ENCODE data around the gene ZNF771. TPM values are rescaled to one million over a fixed set of nuclear protein-coding genes. Genes with fewer than 3 reads are reported as not detected.

The ZNF771 gene
- 9.2 TPM for total RNA-seq

- peak in 2 of 3 donors; percentile 85 to 87 for DNase-seq (ENCODE audit: low read depth in 2 of 3, low spot score in 2 of 3)
Observed at GRCh38 chr16:30407102-30407803, at the start of gene ZNF771. ZNF771 (plus strand) TSS chr16:30407606; CDS start chr16:30408054, 448 bp downstream.

GRCh38 chr16:30357715-30358576, 49.5 kb upstream of the ZNF771 start:
- no peak for DNase-seq (ENCODE audit: low read depth in 2 of 3, low spot score in 2 of 3)

GRCh38 chr16:30358577-30358936, 48.8 kb upstream of the ZNF771 start:
- DNase-seq (ENCODE audit: low read depth in 2 of 3, low spot score in 2 of 3) = no peak

- no peak for DNase-seq (ENCODE audit: low read depth in 2 of 3, low spot score in 2 of 3)
Observed at GRCh38 chr16:30358990-30359870, 48.2 kb upstream of the ZNF771 start.

GRCh38 chr16:30359871-30360170, 47.6 kb upstream of the ZNF771 start:
- no peak for DNase-seq (ENCODE audit: low read depth in 2 of 3, low spot score in 2 of 3)

GRCh38 chr16:30361180-30361579, 46.2 kb upstream of the ZNF771 start:
- no peak for DNase-seq (ENCODE audit: low read depth in 2 of 3, low spot score in 2 of 3)

- DNase-seq (ENCODE audit: low read depth in 2 of 3, low spot score in 2 of 3) = no peak
Observed at GRCh38 chr16:30365200-30365599, 42.2 kb upstream of the ZNF771 start.

- no peak for DNase-seq (ENCODE audit: low read depth in 2 of 3, low spot score in 2 of 3)
Observed at GRCh38 chr16:30366511-30366910, 40.9 kb upstream of the ZNF771 start.

- DNase-seq (ENCODE audit: low read depth in 2 of 3, low spot score in 2 of 3) = no peak
Observed at GRCh38 chr16:30367349-30368009, 39.9 kb upstream of the ZNF771 start.

GRCh38 chr16:30368122-30368791, 39.1 kb upstream of the ZNF771 start:
- DNase-seq (ENCODE audit: low read depth in 2 of 3, low spot score in 2 of 3) = no peak

- DNase-seq (ENCODE audit: low read depth in 2 of 3, low spot score in 2 of 3) = no peak
Observed at GRCh38 chr16:30368792-30369090, 38.7 kb upstream of the ZNF771 start.

GRCh38 chr16:30369091-30369937, 38.1 kb upstream of the ZNF771 start:
- DNase-seq (ENCODE audit: low read depth in 2 of 3, low spot score in 2 of 3) = no peak

- no peak for DNase-seq (ENCODE audit: low read depth in 2 of 3, low spot score in 2 of 3)
Observed at GRCh38 chr16:30369938-30370455, 37.4 kb upstream of the ZNF771 start.

- DNase-seq (ENCODE audit: low read depth in 2 of 3, low spot score in 2 of 3) = peak; percentile 94 to 100 (median 100)
Observed at GRCh38 chr16:30370456-30371247, 36.8 kb upstream of the ZNF771 start, which contains the start of gene TBC1D10B. TBC1D10B (minus strand) TSS chr16:30370494; CDS start chr16:30370183, 311 bp downstream.

GRCh38 chr16:30371248-30371816, 36.1 kb upstream of the ZNF771 start:
- no peak for DNase-seq (ENCODE audit: low read depth in 2 of 3, low spot score in 2 of 3)

GRCh38 chr16:30372038-30372712, 35.2 kb upstream of the ZNF771 start:
- no peak for DNase-seq (ENCODE audit: low read depth in 2 of 3, low spot score in 2 of 3)

- no peak for DNase-seq (ENCODE audit: low read depth in 2 of 3, low spot score in 2 of 3)
Observed at GRCh38 chr16:30372725-30373124, 34.7 kb upstream of the ZNF771 start.

Measured in hematopoietic multipotent progenitor cell (in vitro differentiated cells).